Measurements from ENCODE around the gene GPSM3. TPM values are rescaled to one million over a fixed set of nuclear protein-coding genes. Genes with fewer than 3 reads are reported as not detected.

GPSM3 gene
- total and polyA plus RNA-seq, 2 experiments from 2014 or later, result 4.7 to 5.9 TPM

DNA sequence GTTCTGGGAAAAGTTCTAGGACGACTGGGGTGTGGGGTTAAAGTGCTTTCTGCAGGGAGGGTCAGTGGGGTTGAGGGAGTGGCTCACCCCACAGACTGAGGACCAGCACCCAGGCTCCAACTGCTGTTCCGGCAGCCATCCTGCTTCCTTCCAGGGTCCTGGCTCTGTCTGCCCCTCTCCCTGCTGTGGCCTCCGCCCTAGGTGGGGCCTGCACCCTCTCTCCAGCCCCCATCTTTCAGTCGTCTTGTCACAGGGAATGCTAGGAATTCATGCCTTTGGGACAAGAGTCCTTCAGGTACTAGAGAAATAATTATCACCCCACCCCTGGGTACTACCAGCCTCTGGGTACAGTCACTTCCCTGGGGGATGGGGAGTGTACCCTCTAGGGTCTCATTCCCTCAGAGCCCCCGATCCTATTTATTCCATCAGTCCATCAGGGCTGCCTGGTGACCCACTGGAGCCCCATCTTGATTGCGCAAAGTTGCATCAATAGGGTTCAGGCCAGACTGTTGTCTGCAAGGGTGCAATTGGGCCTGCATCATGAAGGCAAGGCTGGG, 8.3 kb downstream of the GPSM3 start, which contains the start of gene AGER:
Gene AGER, minus strand, starts transcription at position 170 of the 557 bp plus-strand sequence. Its CDS starts 31 bp downstream, at position 139.
- Histone ChIP-seq H3K36me3 (ENCODE audit: insufficient read depth) (peaks cover 5% of the 10 kb centered on the region), H2AFZ (no peak within 1 kb of the TSS), H3F3A (replicated peaks; ENCODE audit: low read depth) (peaks cover 13% of the 10 kb centered on the region), H3K79me2 (replicated peaks; ENCODE audit: insufficient read depth) (peaks cover 13% of the 10 kb centered on the region), H3K27ac (ENCODE audit: low read depth) (no peak within 1 kb of the TSS), H3K27me3 (ENCODE audit: insufficient read depth) (no peaks in the 10 kb centered on the region), H3K4me3 (no peak within 1 kb of the TSS), H3K4me2 (no peak within 1 kb of the TSS; the same call in 1 of the 2 replicates), H4K20me1 (replicated peaks; ENCODE audit: insufficient read depth) (no peaks in the 10 kb centered on the region), H3K4me1 (ENCODE audit: insufficient read depth) (peaks cover 12% of the 10 kb centered on the region), H3K9me2 (ENCODE audit: insufficient read depth) (no peaks in the 10 kb centered on the region)
- H3K36me3 Mint-ChIP-seq (ENCODE audit: low read depth), result peaks cover 76% of the 10 kb centered on the region
- no peak within 1 kb of the TSS for H3K4me3 Mint-ChIP-seq
- ATAC-seq (no peak), DNase-seq (ENCODE audit: low spot score) (no peak)
- H3K27me3 Mint-ChIP-seq (ENCODE audit: insufficient read depth, low read depth, poor library complexity), result peaks cover 22% of the 10 kb centered on the region
- no peaks in the 10 kb centered on the region; the same call in 2 of the 3 replicates for H3K9me3 Mint-ChIP-seq
- TF ChIP-seq, protein P1, sequence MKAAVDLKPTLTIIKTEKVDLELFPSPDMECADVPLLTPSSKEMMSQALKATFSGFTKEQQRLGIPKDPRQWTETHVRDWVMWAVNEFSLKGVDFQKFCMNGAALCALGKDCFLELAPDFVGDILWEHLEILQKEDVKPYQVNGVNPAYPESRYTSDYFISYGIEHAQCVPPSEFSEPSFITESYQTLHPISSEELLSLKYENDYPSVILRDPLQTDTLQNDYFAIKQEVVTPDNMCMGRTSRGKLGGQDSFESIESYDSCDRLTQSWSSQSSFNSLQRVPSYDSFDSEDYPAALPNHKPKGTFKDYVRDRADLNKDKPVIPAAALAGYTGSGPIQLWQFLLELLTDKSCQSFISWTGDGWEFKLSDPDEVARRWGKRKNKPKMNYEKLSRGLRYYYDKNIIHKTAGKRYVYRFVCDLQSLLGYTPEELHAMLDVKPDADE (IDR thresholded peaks at IDR 0.05), result no peak
- TF ChIP-seq, protein P2, sequence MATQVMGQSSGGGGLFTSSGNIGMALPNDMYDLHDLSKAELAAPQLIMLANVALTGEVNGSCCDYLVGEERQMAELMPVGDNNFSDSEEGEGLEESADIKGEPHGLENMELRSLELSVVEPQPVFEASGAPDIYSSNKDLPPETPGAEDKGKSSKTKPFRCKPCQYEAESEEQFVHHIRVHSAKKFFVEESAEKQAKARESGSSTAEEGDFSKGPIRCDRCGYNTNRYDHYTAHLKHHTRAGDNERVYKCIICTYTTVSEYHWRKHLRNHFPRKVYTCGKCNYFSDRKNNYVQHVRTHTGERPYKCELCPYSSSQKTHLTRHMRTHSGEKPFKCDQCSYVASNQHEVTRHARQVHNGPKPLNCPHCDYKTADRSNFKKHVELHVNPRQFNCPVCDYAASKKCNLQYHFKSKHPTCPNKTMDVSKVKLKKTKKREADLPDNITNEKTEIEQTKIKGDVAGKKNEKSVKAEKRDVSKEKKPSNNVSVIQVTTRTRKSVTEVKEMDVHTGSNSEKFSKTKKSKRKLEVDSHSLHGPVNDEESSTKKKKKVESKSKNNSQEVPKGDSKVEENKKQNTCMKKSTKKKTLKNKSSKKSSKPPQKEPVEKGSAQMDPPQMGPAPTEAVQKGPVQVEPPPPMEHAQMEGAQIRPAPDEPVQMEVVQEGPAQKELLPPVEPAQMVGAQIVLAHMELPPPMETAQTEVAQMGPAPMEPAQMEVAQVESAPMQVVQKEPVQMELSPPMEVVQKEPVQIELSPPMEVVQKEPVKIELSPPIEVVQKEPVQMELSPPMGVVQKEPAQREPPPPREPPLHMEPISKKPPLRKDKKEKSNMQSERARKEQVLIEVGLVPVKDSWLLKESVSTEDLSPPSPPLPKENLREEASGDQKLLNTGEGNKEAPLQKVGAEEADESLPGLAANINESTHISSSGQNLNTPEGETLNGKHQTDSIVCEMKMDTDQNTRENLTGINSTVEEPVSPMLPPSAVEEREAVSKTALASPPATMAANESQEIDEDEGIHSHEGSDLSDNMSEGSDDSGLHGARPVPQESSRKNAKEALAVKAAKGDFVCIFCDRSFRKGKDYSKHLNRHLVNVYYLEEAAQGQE (IDR thresholded peaks at IDR 0.05; ENCODE audit: unreplicated experiment), result no peak
- TF ChIP-seq EZH2 (IDR thresholded peaks at IDR 0.05; ENCODE audit: low read depth, unreplicated experiment) (no peak), STAT1 (IDR thresholded peaks at IDR 0.05; ENCODE audit: unreplicated experiment) (no peak), NANOG (IDR thresholded peaks at IDR 0.05; ENCODE audit: borderline replicate concordance) (no peak), EZH2phosphoT487 (IDR thresholded peaks at IDR 0.05; ENCODE audit: unreplicated experiment) (no peak), POLR2AphosphoS5 (IDR thresholded peaks at IDR 0.05; ENCODE audit: low read depth) (no peak), JUNB (IDR thresholded peaks at IDR 0.05; ENCODE audit: unreplicated experiment) (no peak), ZNF331 (CRISPR knock-in tag; IDR thresholded peaks at IDR 0.05; ENCODE audit: low read depth) (no peak), CREB1 (CRISPR knock-in tag; IDR thresholded peaks at IDR 0.05; ENCODE audit: low read depth) (no peak), ZNF114 (CRISPR knock-in tag; IDR thresholded peaks at IDR 0.05) (no peak)
- TF ChIP-seq, protein P3, sequence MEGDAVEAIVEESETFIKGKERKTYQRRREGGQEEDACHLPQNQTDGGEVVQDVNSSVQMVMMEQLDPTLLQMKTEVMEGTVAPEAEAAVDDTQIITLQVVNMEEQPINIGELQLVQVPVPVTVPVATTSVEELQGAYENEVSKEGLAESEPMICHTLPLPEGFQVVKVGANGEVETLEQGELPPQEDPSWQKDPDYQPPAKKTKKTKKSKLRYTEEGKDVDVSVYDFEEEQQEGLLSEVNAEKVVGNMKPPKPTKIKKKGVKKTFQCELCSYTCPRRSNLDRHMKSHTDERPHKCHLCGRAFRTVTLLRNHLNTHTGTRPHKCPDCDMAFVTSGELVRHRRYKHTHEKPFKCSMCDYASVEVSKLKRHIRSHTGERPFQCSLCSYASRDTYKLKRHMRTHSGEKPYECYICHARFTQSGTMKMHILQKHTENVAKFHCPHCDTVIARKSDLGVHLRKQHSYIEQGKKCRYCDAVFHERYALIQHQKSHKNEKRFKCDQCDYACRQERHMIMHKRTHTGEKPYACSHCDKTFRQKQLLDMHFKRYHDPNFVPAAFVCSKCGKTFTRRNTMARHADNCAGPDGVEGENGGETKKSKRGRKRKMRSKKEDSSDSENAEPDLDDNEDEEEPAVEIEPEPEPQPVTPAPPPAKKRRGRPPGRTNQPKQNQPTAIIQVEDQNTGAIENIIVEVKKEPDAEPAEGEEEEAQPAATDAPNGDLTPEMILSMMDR (conservative IDR thresholded peaks at IDR 0.05; ENCODE audit: low read depth in 2 of 2), result no peak
- TF ChIP-seq, protein P4, sequence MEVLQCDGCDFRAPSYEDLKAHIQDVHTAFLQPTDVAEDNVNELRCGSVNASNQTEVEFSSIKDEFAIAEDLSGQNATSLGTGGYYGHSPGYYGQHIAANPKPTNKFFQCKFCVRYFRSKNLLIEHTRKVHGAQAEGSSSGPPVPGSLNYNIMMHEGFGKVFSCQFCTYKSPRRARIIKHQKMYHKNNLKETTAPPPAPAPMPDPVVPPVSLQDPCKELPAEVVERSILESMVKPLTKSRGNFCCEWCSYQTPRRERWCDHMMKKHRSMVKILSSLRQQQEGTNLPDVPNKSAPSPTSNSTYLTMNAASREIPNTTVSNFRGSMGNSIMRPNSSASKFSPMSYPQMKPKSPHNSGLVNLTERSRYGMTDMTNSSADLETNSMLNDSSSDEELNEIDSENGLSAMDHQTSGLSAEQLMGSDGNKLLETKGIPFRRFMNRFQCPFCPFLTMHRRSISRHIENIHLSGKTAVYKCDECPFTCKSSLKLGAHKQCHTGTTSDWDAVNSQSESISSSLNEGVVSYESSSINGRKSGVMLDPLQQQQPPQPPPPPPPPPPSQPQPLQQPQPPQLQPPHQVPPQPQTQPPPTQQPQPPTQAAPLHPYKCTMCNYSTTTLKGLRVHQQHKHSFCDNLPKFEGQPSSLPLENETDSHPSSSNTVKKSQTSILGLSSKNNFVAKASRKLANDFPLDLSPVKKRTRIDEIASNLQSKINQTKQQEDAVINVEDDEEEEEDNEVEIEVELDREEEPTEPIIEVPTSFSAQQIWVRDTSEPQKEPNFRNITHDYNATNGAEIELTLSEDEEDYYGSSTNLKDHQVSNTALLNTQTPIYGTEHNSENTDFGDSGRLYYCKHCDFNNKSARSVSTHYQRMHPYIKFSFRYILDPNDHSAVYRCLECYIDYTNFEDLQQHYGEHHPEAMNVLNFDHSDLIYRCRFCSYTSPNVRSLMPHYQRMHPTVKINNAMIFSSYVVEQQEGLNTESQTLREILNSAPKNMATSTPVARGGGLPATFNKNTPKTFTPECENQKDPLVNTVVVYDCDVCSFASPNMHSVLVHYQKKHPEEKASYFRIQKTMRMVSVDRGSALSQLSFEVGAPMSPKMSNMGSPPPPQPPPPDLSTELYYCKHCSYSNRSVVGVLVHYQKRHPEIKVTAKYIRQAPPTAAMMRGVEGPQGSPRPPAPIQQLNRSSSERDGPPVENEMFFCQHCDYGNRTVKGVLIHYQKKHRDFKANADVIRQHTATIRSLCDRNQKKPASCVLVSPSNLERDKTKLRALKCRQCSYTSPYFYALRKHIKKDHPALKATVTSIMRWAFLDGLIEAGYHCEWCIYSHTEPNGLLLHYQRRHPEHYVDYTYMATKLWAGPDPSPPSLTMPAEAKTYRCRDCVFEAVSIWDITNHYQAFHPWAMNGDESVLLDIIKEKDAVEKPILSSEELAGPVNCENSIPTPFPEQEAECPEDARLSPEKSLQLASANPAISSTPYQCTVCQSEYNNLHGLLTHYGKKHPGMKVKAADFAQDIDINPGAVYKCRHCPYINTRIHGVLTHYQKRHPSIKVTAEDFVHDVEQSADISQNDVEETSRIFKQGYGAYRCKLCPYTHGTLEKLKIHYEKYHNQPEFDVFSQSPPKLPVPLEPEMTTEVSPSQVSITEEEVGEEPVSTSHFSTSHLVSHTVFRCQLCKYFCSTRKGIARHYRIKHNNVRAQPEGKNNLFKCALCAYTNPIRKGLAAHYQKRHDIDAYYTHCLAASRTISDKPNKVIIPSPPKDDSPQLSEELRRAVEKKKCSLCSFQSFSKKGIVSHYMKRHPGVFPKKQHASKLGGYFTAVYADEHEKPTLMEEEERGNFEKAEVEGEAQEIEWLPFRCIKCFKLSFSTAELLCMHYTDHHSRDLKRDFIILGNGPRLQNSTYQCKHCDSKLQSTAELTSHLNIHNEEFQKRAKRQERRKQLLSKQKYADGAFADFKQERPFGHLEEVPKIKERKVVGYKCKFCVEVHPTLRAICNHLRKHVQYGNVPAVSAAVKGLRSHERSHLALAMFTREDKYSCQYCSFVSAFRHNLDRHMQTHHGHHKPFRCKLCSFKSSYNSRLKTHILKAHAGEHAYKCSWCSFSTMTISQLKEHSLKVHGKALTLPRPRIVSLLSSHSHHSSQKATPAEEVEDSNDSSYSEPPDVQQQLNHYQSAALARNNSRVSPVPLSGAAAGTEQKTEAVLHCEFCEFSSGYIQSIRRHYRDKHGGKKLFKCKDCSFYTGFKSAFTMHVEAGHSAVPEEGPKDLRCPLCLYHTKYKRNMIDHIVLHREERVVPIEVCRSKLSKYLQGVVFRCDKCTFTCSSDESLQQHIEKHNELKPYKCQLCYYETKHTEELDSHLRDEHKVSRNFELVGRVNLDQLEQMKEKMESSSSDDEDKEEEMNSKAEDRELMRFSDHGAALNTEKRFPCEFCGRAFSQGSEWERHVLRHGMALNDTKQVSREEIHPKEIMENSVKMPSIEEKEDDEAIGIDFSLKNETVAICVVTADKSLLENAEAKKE (CRISPR knock-in tag; IDR thresholded peaks at IDR 0.05), result no peak
- H3K27ac Mint-ChIP-seq, result peak within 1 kb of the TSS; percentile 62
- H3K4me1 Mint-ChIP-seq, result peaks cover 40% of the 10 kb centered on the region
